HG02938 (cell line): ENCODE results near the gene SLC25A5.
"Not testable (repeated sequence)": the region's sequence is repeated elsewhere in the genome, so short reads cannot be mapped to it uniquely, and the experiment has no call there.

Experiments used
- ATAC-seq: cut with Tn5 transposase; IDR thresholded peaks from one replicate; pipeline ENCODE4 v1.9.1; 2021; ENCODE audit warnings: mild to moderate bottlenecking, moderate library complexity; ENCODE audit not compliant: unreplicated experiment

The SLC25A5 gene

DNA sequence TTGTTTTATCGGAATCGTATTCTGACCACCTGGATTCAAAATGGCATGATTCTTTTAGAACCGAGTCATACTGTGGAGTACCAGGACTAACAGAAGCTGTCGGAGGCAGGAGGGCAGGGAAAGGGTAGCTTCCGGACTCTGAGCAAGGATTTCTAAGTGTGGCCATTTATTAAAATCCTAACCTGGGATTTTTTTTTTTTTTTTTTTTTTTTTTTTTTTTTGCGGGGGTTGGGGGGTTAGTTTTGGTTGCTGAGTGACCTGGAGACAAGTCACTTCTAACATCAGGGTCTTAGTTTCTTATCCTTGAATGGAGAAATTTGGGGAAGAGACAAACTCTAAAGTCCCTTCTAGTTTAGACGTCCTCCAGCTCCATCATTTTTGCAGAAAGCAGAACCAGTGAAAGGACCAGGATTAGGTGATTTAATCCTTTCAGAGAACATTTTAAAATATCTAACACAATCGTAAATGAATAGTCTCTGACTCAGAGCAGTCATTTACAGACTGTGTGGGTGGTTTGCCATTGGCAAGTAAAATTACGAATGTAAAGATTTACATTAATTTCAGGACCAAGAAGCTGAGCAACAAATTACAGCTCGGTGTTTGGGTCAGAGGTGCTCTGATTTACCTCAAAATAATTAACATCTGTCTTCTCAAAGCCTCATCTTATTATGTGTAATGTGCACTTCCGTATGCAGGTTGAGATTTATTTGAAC, 7.3 kb downstream of the SLC25A5 start:
- ATAC-seq = no peak

DNA sequence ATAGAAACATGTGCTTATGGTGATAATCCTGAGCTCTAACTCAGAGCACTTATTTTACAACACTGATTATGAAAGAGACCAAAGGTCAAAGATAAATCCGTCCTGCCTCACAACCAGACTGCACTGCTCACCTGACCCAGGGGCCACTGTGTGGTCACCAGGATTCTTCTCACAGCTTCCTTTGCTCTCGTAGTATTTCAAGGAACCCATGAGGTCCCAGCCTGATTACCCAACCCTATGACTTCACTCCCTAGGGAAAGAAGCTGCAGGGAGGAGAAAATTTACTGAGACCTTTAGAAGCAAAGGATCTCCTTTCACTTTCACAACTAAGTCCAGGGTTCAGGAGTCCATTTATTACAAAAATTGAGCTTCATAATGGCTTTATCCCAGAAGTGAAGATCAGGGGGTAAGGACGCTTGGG, 9.6 kb downstream of the SLC25A5 start:
- ATAC-seq = no peak

DNA sequence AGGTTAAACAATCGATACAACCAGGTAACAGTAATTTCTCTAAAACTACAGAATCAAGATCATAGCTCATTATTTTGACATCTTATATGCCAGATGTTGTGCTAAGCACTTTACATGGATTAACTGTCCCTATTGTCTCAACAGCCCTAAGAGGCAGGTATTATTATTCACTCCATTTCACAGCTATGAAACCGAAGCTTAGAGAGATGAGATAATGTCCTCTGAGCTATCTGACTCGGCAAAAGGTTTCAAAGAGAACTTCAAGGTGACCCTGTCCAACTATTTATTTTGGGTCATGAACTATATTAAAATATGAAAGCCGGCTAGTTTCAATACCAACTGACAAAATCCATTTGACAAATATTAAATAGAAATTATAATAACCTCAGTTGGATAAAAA, 10.3 kb downstream of the SLC25A5 start:
- ATAC-seq = no peak

DNA sequence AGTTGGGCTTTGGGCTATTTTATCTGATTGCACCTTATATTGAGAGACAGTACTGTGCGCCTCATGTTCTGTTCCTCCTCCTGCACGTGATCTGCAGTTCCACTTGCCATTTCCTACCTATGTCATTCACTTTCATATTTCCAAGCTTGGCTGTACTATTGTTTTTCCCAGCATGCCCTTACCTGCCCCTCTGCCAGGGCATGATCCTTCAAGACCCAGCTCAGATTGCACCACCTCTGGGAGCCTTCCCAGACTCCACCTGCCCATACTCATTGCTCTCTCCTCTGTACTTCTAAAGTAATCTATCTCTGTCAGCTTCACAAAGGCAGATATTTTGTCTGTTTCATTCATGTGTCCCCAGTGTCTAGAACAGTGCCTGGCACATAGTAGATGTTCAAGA, 11.6 kb downstream of the SLC25A5 start:
- no peak for ATAC-seq

DNA sequence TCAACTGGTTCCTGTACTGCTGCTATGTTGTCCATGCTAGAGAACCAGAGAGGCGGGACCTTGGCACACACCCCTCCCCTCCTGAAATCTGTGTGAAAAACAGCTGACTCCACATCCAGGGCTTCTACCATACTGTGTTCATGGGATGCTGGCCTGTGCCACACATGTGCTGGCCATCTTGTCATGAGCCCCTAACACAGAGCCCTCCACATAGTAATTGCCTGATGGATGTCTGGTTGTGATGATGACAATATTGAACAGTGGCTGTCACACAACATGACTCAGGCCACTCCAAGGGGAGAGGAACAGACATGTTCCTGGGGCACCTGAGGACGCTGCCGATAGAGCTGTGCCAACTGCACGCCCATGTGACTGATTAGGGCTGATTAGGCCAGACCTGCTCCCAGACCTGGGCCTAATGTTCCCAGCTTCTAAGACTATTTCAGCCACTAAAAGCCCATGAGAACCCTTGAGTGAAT, 13.1 kb downstream of the SLC25A5 start:
- no peak for ATAC-seq

DNA sequence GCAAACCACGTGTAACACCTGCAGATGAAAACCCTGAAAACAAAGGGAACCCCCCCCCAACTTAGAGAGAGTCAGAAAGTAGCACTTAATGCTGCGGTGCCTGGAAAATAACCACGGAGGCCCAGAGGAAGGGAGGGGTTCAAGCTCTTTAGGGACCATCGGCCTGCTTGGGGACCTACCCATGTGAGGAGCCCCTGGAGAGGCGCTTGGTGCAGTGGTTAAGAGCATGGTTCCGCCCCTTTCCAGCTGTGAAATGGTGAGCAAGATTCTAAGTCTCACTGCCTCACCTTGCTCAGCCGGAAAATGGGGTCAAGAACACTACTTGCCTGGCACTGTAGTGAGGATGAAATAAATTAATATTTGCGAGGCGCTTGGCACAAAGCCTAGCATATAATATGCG, 13.8 kb downstream of the SLC25A5 start:
- ATAC-seq = no peak

DNA sequence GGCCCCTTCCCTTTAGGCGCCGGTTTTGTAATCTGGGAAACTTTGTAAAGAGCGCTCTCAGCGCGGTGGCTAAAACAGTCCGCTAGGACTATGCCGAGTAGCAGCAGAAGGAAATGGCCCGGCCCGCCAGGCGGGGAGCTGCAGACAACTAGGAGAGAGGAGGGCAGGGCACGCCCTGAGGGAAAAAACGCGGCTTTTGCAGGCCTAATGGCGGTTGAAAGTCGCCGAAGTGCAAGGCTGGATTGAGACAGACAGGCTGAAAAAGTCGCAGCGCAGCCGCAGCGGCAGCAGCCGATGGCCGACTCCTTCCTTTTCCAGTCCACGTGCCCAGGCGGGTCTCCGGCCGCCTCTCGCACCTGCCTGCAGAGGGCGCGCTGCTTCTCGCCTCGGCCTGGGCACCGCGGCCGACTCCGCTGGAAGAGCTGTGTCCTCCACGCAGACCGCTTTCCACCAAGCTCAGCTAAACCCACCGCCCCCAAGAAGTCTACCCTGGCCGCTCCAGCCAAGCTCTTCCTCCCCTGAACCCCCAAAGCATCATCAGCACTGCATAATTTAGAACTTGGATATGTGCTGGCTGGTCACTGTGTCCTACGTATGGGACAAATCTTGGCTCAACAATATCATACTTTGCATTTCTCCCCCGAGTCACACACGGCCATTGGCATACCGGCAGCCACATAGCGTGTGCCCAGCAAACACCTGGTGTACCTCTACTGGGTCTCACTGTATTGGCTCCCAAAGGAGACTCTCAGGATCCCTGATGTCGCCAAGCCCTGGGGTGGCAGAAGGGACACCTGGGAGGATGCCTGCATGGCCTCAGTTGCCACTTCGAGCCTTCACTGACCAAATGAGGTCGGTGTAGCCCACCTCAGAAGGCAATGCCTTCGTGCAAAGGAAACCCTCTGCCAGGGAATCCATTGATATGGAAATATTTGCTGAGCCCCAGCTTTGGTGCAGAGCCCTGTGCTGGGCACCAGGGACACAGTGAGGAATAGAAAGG, 14.5 kb downstream of the SLC25A5 start:
- ATAC-seq = peak; percentile 62

DNA sequence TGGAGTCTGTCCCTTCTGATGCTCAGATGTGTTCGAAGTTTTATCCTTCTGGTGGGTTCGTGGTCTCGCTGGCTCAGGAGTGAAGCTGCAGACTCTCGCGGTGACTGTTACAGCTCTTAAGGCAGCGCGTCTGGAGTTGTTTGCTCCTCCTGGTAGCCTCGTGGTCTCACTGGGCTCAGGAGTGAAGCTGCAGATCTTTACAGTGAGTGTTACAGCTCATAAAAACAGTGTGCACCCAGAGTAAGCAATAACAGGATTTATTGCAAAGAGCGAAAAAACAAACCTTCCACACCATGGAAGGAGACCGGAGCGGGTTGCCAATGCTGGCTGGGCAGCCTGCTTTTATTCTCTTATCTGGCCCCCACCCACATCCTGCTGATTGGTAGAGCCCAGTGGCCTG, 18.5 kb downstream of the SLC25A5 start:
- no peak for ATAC-seq

DNA sequence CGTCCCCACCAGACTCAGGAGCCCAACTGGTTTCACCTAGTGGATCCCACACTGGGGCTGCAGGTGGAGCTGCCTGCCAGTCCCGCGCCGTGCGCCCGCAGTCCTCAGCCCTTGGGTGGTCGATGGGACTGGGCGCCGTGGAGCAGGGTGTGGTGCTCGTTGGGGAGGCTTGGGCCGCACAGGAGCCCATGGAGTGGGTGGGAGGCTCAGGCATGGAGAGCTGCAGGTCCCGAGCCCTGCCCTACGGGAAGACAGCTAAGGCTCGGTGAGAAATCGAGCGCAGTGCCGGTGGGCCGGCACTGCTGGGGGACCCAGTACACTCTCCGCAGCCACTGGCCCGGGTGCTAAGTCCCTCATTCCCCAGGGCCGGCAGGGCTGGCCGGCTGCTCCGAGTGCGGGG, 19.5 kb downstream of the SLC25A5 start:
- not testable (repeated sequence) for ATAC-seq

DNA sequence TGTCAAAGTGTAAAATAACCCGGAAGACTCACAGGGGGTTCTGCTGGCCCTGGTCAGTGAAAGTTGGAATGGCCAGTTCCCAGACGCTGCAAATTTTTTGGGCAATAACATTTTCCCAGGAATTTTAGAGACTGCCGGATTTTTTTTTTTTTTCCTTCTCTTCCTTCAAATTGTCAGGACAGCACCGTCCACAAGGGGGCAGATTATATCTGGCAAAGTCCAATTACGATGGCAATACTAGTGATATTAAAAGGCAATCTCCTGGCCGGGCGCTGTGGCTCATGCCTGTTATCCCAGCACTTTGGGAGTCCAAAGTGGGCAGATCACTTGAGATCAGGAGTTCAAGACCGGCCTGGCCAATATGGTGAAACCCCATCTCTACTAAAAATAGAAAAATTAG, 20.5 kb downstream of the SLC25A5 start:
- no peak for ATAC-seq

DNA sequence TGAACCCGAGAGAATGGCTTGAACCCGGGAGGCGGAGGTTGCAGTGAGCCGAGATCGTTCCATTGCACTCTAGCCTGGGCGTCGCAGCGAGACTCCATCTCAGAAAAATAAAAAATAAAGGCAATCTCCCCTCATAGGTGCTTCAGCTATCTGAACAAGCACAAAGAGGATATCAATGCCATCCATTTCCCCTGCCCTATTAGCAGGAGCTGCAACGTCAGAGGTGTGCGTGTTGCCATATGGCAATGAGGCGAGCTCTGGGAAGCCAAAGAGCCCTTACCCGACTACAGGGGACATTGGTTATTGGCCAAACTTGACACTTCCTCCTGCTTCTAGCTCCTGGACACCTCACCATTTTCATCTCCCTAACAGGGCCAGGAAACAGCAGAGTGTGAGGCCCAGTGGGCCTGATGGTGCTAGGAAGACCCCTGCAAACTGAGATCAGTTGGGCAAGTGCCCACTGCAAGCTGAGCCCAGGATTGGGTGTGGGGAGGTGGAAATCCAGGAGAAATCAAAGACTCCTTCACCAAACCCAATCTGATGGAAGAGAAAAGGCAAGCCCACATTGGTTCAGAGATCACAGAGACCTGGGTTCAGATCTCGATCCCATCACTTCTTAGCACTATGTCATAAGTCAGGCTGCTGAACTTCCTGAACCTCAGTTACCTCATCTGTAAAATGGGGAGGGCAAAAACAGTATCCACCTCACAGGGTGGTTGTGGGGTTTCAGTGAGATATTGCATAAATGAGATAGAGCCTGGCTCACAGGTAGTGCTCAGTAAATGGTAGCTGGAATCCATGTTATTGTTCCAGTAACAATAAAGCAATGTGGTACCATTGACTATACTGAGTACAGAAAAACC, 21.2 kb downstream of the SLC25A5 start:
- no peak for ATAC-seq

DNA sequence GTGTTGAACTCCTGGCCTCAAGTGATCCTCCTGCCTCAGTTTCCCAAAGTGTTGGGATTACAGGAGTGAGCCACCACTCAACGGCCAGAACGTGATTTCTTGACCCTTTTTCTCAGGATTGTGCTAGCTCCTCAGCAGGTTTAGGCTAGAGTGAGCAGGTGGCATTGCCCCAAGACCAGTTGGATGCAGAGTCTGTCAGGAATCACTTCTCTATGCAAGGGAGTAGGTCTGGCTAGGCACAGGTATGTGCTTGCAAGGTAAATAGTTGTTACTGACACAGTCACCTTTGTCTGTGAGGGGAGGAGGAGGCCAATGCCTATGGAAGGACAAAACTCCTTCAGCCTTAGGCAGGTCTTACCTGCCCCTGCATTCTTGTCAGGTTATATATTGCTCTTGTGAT, 24.2 kb downstream of the SLC25A5 start:
- ATAC-seq = no peak

DNA sequence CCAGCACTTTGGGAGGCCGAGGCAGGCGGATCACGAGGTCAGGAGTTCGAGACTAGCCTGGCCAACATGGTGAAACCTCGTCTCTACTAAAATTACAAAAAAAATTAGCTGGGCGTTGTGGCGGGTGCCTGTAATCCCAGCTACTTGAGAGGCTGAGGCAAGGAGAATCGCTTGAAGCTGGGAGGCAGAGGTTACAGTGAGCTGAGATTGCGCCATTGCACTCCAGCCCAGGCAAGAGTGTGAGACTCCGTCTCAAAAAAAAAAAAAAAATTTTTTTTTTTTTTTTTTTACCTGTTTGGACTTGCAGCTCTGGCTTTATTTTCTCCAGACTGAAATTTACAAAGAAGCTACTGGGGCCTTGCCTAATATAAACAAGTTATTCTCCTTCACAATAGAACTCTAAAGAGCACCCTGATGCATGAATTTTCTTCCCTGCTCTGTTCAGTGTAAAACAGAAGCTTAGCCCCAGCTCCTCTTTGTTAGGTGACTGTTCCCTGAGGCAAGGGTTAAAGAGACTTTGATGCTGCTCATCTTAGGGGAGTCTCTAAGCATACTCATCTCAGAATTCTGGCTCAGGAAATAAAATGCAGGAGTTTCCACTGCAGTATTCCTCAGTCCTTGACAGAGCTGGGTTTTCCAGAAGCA, 25.7 kb downstream of the SLC25A5 start:
- not testable (repeated sequence) for ATAC-seq

DNA sequence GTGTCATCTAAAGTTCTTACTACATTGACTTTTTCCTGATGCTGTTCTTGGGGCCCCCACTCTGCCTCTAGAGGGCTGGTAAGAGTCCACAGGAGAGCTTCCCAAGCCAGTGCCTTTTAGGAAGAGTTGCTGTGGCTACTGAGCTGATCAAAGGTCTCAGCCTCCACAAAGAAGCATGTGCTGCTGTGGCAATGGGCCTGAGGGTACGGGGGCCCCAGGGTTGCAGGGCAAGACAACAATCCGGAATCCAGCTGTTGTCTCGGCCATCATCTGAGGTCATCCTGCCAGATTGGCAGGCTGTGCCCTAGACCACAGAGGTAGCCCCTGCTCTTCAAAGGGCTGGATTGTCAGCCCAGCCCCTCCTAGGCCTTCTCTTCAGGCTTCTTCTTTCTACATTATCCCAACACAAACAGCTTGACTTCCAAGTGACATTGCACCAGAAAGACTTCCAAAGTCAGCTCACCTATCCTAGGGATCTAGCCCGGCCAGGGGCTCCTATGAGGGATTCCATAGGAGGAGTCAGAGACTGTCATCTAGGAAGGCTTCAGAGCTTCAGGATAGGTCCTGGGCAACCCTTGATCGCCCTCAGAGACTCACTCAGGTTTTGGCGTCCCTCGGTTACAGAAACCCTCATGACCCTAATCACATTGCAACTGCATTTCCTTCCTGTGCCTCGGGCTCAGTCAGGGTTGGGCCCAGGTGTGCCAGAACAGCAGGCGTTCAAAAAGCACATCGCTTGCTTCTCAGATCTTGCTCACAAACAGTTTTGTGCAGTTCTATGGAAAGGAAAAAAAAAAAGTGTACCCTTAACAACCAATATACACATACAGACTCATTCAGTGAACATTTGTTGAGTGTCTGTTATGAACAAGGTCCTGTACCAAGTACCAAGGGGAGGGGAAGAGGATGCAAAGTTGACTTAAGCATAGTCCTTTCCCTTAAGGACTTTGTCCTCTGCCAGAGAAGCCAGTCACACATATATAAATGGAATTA, 27.8 kb downstream of the SLC25A5 start:
- no peak for ATAC-seq

DNA sequence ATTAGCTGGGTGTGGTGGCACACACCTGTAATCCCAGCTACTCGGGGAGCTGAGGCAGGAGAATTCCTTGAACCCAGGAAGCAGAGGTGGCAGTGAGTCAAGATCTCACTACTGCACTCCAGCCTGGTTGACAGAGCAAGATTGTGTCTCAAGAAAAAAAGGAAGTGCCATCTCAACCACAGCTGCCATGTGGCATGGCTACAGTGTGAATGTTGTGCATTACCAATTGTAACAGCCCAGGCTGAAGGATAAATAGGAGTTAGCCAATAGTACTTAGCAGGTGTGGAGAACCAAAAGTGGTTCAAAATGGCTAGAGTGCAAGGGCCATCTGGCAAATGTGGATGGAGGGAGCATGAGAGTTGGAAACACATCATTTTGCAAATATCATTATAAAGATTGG, 28.9 kb downstream of the SLC25A5 start:
- ATAC-seq = no peak

DNA sequence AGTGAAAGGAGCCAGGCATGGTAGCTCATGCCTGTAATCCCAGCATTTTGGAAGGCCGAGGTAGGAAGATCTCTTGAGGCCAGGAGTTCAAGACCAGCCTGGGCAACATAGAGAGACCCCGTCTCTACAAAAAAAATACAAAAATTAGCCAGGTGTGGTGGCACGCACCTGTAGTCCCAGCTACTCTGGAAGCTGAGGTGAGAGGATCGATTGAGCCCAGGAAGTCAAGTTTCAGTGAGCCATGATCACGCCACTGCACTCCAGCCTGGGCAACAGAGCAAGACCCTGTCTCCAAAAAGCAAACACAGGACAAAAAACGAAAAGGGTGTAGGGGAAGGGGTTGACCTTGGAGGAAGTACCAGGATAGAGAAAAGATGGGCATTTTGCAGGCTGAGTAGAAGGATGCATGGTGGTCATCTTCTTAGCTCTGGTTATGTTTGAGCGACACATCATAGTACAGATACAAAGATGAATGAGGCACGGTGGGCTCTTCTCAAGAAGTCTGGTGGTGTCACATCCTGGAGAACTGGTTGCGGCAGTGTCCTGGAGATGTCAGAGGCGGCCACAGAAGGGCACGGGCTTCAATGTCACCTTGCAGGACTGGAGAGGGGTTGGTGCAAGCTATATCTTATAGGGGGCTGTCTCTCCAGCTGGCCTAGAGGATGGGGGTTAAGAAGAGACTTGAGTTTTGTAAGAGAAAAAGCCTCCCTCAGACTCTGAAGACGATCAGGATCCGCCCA, 32.0 kb downstream of the SLC25A5 start:
- no peak for ATAC-seq

DNA sequence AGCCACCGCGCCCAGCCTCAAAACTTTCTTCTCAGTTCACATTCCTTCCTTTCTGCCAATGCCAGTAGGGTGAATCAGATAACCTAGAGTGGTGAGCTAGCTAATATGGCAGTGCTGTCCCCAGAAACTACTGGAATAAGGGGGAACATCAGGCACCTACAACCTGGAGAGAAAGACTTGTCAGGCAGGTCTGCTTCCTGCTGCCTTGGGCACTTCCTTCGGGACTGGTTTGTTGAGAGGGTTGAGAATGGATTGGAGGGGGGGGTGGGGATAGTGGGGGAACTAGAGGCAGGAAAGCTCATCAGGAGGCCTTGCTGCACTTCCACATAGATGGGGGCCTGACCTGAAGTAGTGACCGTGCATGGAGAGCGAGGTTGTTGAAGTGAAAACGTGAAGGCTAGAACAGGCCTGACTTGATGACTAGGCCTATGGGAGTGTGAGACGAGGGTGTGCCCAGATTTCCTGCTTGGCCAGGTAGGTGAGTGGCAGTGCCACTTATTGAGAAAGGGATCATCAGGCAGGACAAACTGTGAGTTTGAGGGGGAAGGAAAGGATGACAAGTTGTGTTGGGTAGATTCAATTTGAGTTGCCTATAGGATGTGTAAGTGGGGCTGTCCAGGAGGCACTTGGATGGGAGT, 33.4 kb downstream of the SLC25A5 start:
- no peak for ATAC-seq
